Chondrocyte (in vitro differentiated cells): ENCODE results near the gene MPP3. TPM values are rescaled to one million over a fixed set of nuclear protein-coding genes. Genes with fewer than 3 reads are reported as not detected.

Source experiments
- DNase-seq: peaks from one replicate; pipeline ENCODE4 v3.0.0; 2021; ENCODE audit warnings: mixed read lengths, low spot score
- H3K27ac Mint-ChIP-seq: one replicate; pipeline ENCODE4 v1.8.0; 2021; ENCODE audit warnings: mild to moderate bottlenecking, moderate library complexity, mixed read lengths; ENCODE audit not compliant: unreplicated experiment
- H3K27me3 Mint-ChIP-seq: 2 replicates; pipeline ENCODE4 v1.8.0; 2021; ENCODE audit warnings: low read depth, mixed read lengths
- H3K36me3 Mint-ChIP-seq: 2 replicates; pipeline ENCODE4 v1.8.0; 2021; ENCODE audit warnings: low read depth, mixed read lengths
- H3K4me1 Mint-ChIP-seq: 2 replicates; pipeline ENCODE4 v1.8.0; 2021; ENCODE audit warnings: low read depth, mild to moderate bottlenecking, mixed read lengths
- H3K4me3 Mint-ChIP-seq: one replicate; pipeline ENCODE4 v1.8.0; 2021; ENCODE audit warnings: mild to moderate bottlenecking, moderate library complexity, mixed read lengths; ENCODE audit not compliant: unreplicated experiment
- H3K9me3 Mint-ChIP-seq: 2 replicates; pipeline ENCODE4 v1.8.0; 2021; ENCODE audit warnings: low read depth, mixed read lengths
- CTCF ChIP-seq: fragments of 200-600 bp; sonication (generic); IDR thresholded peaks from 2 replicates; pipeline ENCODE4 v1.5.0; 2021; ENCODE audit warnings: antibody characterized with exemption, mild to moderate bottlenecking, moderate library complexity
- total RNA-seq: library from RNA; stranded (reverse); gene quantifications from 3 replicates; pipeline ENCODE4 v1.2.1, GENCODE V29; 2021

The MPP3 gene
- total RNA-seq, 1 donor from 2014 or later, result 14.4 TPM

GRCh38 chr17:43778337-43779144 lies 54.4 kb downstream of the MPP3 start, which contains the start of gene DUSP3:
DUSP3 (minus strand) TSS chr17:43778977; CDS start chr17:43778924, 53 bp downstream.
- peak; percentile 97 for DNase-seq
- peaks cover 22% of the 10 kb centered on the region for H3K4me1 Mint-ChIP-seq
- H3K9me3 Mint-ChIP-seq, result no peaks in the 10 kb centered on the region
- H3K27ac Mint-ChIP-seq, result peak within 1 kb of the TSS; percentile 91
- H3K27me3 Mint-ChIP-seq, result no peaks in the 10 kb centered on the region
- no peak for TF ChIP-seq CTCF
- peaks cover 12% of the 10 kb centered on the region for H3K36me3 Mint-ChIP-seq
- H3K4me3 Mint-ChIP-seq, result peak within 1 kb of the TSS; percentile 81

GRCh38 chr17:43774304-43775250 lies 58.4 kb downstream of the MPP3 start:
- Mint-ChIP-seq H3K27ac (no peak overlapping the region), H3K27me3 (no peaks in the 10 kb centered on the region), H3K9me3 (no peaks in the 10 kb centered on the region), H3K36me3 (peaks cover 39% of the 10 kb centered on the region), H3K4me3 (no peak overlapping the region), H3K4me1 (peaks cover 22% of the 10 kb centered on the region)
- no peak for DNase-seq
- no peak for TF ChIP-seq CTCF

- no peak overlapping the region for H3K4me3 Mint-ChIP-seq
- peaks cover 44% of the 10 kb centered on the region for H3K36me3 Mint-ChIP-seq
- DNase-seq, result no peak
- peaks cover 17% of the 10 kb centered on the region for H3K4me1 Mint-ChIP-seq
- H3K27ac Mint-ChIP-seq, result no peak overlapping the region
- no peaks in the 10 kb centered on the region for H3K9me3 Mint-ChIP-seq
- no peaks in the 10 kb centered on the region for H3K27me3 Mint-ChIP-seq
- no peak for TF ChIP-seq CTCF
Observed at GRCh38 chr17:43772877-43773648, 59.9 kb downstream of the MPP3 start.

GRCh38 chr17:43771463-43771862 lies 61.5 kb downstream of the MPP3 start:
- H3K4me3 Mint-ChIP-seq, result no peak overlapping the region
- TF ChIP-seq CTCF, result no peak
- H3K27ac Mint-ChIP-seq, result no peak overlapping the region
- no peak for DNase-seq
- peaks cover 44% of the 10 kb centered on the region for H3K36me3 Mint-ChIP-seq
- no peaks in the 10 kb centered on the region for H3K9me3 Mint-ChIP-seq
- peaks cover 2% of the 10 kb centered on the region for H3K4me1 Mint-ChIP-seq
- no peaks in the 10 kb centered on the region for H3K27me3 Mint-ChIP-seq
